Upper lobe of right lung (tissue), 1 donor: Measurements from ENCODE around the gene EGLN3. TPM values are rescaled to one million over a fixed set of nuclear protein-coding genes. Genes with fewer than 3 reads are reported as not detected.
"Not testable (repeated sequence)": the region's sequence is repeated elsewhere in the genome, so short reads cannot be mapped to it uniquely, and the experiment has no call there.

Experiments
- ATAC-seq: fragments of 200-7000 bp; cut with Tn5 transposase; one replicate; pipeline ENCODE4 v1.9.1; 2020; ENCODE audit warnings: mild to moderate bottlenecking, moderate library complexity
- DNase-seq: peaks from one replicate; pipeline ENCODE4 v3.0.0-alpha.2; 2020
- H3K27ac ChIP-seq: fragments of 200-600 bp; one replicate; pipeline ENCODE4 v1.8.0; 2022
- H3K27me3 ChIP-seq: fragments of 200-600 bp; one replicate; pipeline ENCODE4 v1.8.0; 2022; ENCODE audit warnings: mild to moderate bottlenecking
- H3K36me3 ChIP-seq: fragments of 200-600 bp; one replicate; pipeline ENCODE4 v1.8.0; 2022
- H3K4me1 ChIP-seq: fragments of 200-600 bp; one replicate; pipeline ENCODE4 v1.8.0; 2022
- H3K4me3 ChIP-seq: fragments of 200-600 bp; one replicate; pipeline ENCODE4 v1.8.0; 2022; ENCODE audit warnings: mild to moderate bottlenecking
- H3K9me3 ChIP-seq: fragments of 200-600 bp; one replicate; pipeline ENCODE4 v1.8.0; 2022
- intact Hi-C: fragments of 100-400 bp; cut with DNase I; formaldehyde crosslinking; loops from one replicate; pipeline ENCODE4 v1.11.0; 2022
- total RNA-seq: library from RNA; stranded (reverse); fragmentation: NEBNext Ultra II Directional; extraction: Animal tissue kit (Norgen Biotek cat#: 25700); gene quantifications from one replicate; pipeline ENCODE4 v1.2.1, GENCODE V29; 2021
- TF ChIP-seq, protein P1 (sequence below): fragments of 200-600 bp; IDR thresholded peaks from one replicate; pipeline ENCODE4 v1.8.0; 2022; ENCODE audit warnings: antibody characterized with exemption
- donor health status: DM: no; HTN: yes; CAD: no; lungs with severe emphysema.

Gene EGLN3
- total RNA-seq, 1 donor from 2014 or later: 7.6 TPM

DNA sequence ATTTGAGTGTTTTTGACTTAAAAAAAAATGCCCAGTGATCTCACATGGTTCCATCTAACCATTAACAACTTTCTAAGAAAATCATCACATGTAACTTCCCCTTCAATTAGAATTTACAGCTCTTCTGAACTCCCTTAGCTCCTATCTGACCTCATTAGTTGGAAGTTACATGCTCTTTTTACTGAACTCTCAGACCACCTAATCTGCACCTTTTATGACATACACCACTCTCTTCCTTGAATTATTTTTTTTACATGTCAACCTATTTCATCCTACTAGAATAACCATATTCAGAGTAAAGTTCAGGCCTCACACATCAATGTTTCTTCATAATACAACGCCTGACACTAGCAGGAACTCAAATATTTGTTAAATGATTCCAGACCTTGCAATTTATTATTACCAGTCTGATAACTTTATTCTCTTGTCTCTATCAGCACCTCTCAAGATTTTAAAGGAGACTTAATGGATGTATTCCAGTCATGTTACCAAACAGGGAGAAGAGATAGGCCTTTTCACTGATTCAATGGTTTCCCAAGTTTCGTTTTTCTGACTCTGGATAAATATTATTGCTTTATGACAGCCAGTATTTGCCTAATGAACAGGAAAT is 21.0 kb downstream of the EGLN3 start:
- Histone ChIP-seq H3K36me3 (no peaks in the 10 kb centered on the region), H3K4me3 (no peak overlapping the region), H3K4me1 (no peaks in the 10 kb centered on the region), H3K27me3 (no peaks in the 10 kb centered on the region), H3K9me3 (no peaks in the 10 kb centered on the region), H3K27ac (no peak overlapping the region)
- ATAC-seq (no peak), DNase-seq (no peak)
- TF ChIP-seq, protein P1, sequence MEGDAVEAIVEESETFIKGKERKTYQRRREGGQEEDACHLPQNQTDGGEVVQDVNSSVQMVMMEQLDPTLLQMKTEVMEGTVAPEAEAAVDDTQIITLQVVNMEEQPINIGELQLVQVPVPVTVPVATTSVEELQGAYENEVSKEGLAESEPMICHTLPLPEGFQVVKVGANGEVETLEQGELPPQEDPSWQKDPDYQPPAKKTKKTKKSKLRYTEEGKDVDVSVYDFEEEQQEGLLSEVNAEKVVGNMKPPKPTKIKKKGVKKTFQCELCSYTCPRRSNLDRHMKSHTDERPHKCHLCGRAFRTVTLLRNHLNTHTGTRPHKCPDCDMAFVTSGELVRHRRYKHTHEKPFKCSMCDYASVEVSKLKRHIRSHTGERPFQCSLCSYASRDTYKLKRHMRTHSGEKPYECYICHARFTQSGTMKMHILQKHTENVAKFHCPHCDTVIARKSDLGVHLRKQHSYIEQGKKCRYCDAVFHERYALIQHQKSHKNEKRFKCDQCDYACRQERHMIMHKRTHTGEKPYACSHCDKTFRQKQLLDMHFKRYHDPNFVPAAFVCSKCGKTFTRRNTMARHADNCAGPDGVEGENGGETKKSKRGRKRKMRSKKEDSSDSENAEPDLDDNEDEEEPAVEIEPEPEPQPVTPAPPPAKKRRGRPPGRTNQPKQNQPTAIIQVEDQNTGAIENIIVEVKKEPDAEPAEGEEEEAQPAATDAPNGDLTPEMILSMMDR: no peak
- intact Hi-C loops: no loop called here

DNA sequence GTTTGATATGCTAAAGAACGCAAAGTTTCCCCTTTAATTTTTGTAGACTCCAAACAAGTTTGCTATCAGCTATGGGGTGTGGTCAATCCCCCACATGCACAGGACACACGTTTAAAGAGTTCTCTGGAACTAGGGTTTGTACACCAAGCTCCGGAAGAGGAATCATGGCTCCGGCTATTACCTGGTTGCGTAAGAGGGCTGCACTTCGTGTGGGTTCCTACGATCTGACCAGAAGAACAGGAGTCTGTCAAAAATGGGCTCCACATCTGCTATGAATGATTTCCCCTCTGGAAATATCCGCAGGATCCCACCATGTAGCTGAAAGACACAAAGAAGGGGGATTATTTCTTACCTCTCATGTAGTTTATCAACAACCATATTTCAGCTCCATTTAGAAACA is 22.0 kb downstream of the EGLN3 start:
- DNase-seq (no peak), ATAC-seq (no peak)
- Histone ChIP-seq H3K9me3 (no peaks in the 10 kb centered on the region), H3K27me3 (no peaks in the 10 kb centered on the region), H3K4me1 (no peaks in the 10 kb centered on the region), H3K36me3 (no peaks in the 10 kb centered on the region), H3K27ac (no peak overlapping the region), H3K4me3 (no peak overlapping the region)
- TF ChIP-seq, protein P1: no peak
- intact Hi-C loops: no loop called here

DNA sequence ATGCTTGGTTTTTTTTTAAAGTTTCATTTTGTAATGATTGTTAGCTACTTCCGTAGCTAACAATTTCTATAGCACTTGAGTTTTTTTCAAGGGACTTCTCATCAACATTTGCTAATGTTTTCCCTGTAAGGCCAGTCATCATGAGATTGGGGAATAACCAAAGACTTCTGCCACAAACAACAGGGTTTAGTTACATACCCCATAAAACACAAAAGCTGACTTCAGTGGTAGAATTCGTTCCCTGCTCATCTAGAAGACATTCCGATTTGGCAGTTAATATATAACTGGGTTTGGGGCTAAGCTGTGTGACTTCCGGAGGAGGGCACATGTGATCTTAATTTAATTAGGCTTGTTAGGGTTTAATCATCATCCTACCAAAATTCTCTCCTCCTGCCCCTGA is 22.9 kb downstream of the EGLN3 start:
- TF ChIP-seq, protein P1: no peak
- intact Hi-C loops: no loop called here
- no peaks in the 10 kb centered on the region for H3K4me1 ChIP-seq
- ATAC-seq (no peak), DNase-seq (no peak)
- no peaks in the 10 kb centered on the region for H3K27me3 ChIP-seq
- H3K36me3 ChIP-seq: no peaks in the 10 kb centered on the region
- no peaks in the 10 kb centered on the region for H3K9me3 ChIP-seq
- no peak overlapping the region for H3K4me3 ChIP-seq
- no peak overlapping the region for H3K27ac ChIP-seq

GRCh38 chr14:33926967-33927366 is 23.9 kb downstream of the EGLN3 start:
- H3K4me3 ChIP-seq, H3K36me3 ChIP-seq, H3K27me3 ChIP-seq, H3K4me1 ChIP-seq, H3K27ac ChIP-seq, DNase-seq, intact Hi-C loops, ATAC-seq, H3K9me3 ChIP-seq: not testable (repeated sequence)

DNA sequence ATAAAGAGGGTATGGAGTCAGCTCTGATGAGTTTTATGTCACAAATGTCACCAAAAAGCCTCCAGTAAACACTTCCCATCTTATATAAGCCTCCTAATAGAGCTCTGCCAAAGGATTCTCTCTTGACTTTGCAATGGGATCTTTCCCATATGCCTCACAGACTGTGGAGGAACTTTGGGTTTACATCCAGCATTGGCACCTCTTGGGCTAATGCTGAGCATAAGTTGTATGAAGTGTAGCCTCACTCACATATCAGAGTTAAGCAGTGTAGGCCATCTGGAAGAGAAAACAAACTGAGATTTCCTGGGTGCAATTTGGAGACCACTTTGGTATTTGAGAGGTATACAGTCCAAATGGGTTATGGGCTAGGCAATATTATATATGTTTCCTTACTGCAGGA is 24.9 kb downstream of the EGLN3 start:
- DNase-seq: no peak
- TF ChIP-seq, protein P1: no peak
- H3K9me3 ChIP-seq: no peaks in the 10 kb centered on the region
- H3K27ac ChIP-seq: no peak overlapping the region
- intact Hi-C loops: no loop called here
- no peaks in the 10 kb centered on the region for H3K36me3 ChIP-seq
- H3K27me3 ChIP-seq: no peaks in the 10 kb centered on the region
- no peak for ATAC-seq
- no peak overlapping the region for H3K4me3 ChIP-seq
- H3K4me1 ChIP-seq: no peaks in the 10 kb centered on the region

DNA sequence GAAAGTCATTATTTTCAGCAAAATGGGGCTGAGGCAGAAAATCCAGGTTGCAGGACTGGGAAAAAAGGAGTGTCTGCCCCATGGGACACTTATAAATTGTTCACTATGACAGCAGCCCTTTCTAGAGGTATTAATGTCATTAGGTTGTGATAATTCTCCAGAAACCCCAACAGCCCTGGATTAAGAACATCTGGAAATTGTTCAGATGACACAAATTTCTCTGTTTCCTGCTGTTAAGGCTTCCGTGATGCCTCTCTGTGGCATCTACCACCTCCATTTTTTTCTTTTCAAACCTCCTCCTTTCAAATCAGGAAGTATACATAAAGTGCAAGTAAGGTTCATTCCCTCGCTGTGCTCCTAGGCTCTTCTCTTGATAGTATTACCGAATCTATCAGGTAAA is 25.6 kb downstream of the EGLN3 start:
- Histone ChIP-seq H3K4me1 (no peaks in the 10 kb centered on the region), H3K36me3 (no peaks in the 10 kb centered on the region), H3K4me3 (no peak overlapping the region), H3K9me3 (no peaks in the 10 kb centered on the region), H3K27ac (no peak overlapping the region), H3K27me3 (no peaks in the 10 kb centered on the region)
- TF ChIP-seq, protein P1: no peak
- DNase-seq (no peak), ATAC-seq (no peak)
- intact Hi-C loops: no loop called here
